Osteoblast (primary cell): ENCODE results near the gene CELF2. TPM values are rescaled to one million over a fixed set of nuclear protein-coding genes. Genes with fewer than 3 reads are reported as not detected.

Experiments used
- DNase-seq: peaks from one replicate; pipeline ENCODE4 v3.0.0; 2011; ENCODE audit warnings: low spot score, mixed read lengths; ENCODE audit not compliant: insufficient read length; ENCODE audit errors: missing footprints
- H2AFZ ChIP-seq: 2 replicates; pipeline ENCODE4 v1.6.0; 2011; ENCODE audit warnings: mild to moderate bottlenecking, low read length
- H3K27ac ChIP-seq: 2 replicates; pipeline ENCODE4 v1.5.1; 2011; ENCODE audit warnings: mild to moderate bottlenecking, low read depth, low read length, moderate library complexity
- H3K27me3 ChIP-seq: 2 replicates; pipeline ENCODE4 v1.6.0; 2012; ENCODE audit warnings: mild to moderate bottlenecking, control low read depth, inconsistent platforms, low read length, moderate library complexity; ENCODE audit not compliant: insufficient read depth
- H3K36me3 ChIP-seq: 2 replicates; pipeline ENCODE4 v1.5.1; 2011; ENCODE audit warnings: mild to moderate bottlenecking, low read length, control low read depth, moderate library complexity; ENCODE audit not compliant: insufficient read depth
- H3K4me1 ChIP-seq: 2 replicates; pipeline ENCODE4 v1.5.1; 2011; ENCODE audit warnings: mild to moderate bottlenecking, low read length, control low read depth, moderate library complexity; ENCODE audit not compliant: insufficient read depth
- H3K4me2 ChIP-seq: 2 replicates; pipeline ENCODE4 v1.6.0; 2011; ENCODE audit warnings: mild to moderate bottlenecking, low read length; ENCODE audit not compliant: insufficient read depth
- H3K4me3 ChIP-seq: fragments of 200-600 bp; sonication (generic); 3 replicates; pipeline ENCODE4 v1.5.1; 2012; ENCODE audit warnings: mild to moderate bottlenecking, low read length, inconsistent platforms; ENCODE audit not compliant: insufficient read depth
- H3K79me2 ChIP-seq: 2 replicates; pipeline ENCODE4 v1.6.0; 2012; ENCODE audit warnings: mild to moderate bottlenecking, low read length, control low read depth, inconsistent platforms; ENCODE audit not compliant: insufficient read depth
- H3K9me3 ChIP-seq: 2 replicates; pipeline ENCODE4 v1.5.1; 2011; ENCODE audit warnings: low read depth, low read length, control low read depth
- H4K20me1 ChIP-seq: 2 replicates; pipeline ENCODE4 v1.6.0; 2012; ENCODE audit warnings: mild to moderate bottlenecking, low read length, control low read depth; ENCODE audit not compliant: insufficient read depth
- CTCF ChIP-seq: IDR thresholded peaks from 2 replicates; pipeline ENCODE4 v1.5.1; 2011; ENCODE audit warnings: mild to moderate bottlenecking, low read depth, low read length, moderate library complexity; ENCODE audit errors: extremely low read depth
- total RNA-seq: library from RNA; depleted of rRNA; stranded (reverse); fragments of >200 nt; gene quantifications from 2 replicates; pipeline ENCODE4 v1.2.3, GENCODE V29; 2012

Gene CELF2
- total RNA-seq, 1 donor, result 7.6 TPM

- H3K27ac ChIP-seq, result no peak overlapping the region
- H3K4me1 ChIP-seq, result no peaks in the 10 kb centered on the region
- TF ChIP-seq CTCF, result no peak
- no peak overlapping the region for H3K4me3 ChIP-seq
- H3K79me2 ChIP-seq, result no peaks in the 10 kb centered on the region
- no peak overlapping the region for H3K4me2 ChIP-seq
- H3K9me3 ChIP-seq, result no peaks in the 10 kb centered on the region
- no peaks in the 10 kb centered on the region for H4K20me1 ChIP-seq
- H2AFZ ChIP-seq, result no peak overlapping the region
- no peaks in the 10 kb centered on the region for H3K36me3 ChIP-seq
- no peak for DNase-seq
- H3K27me3 ChIP-seq, result peaks cover 27% of the 10 kb centered on the region
Observed at GRCh38 chr10:11014671-11015445, 2.8 kb upstream of the CELF2 start.

GRCh38 chr10:11015446-11015934, 2.2 kb upstream of the CELF2 start:
- H4K20me1 ChIP-seq, result no peaks in the 10 kb centered on the region
- no peak for DNase-seq
- H3K79me2 ChIP-seq, result no peaks in the 10 kb centered on the region
- H3K4me1 ChIP-seq, result no peaks in the 10 kb centered on the region
- H3K4me3 ChIP-seq, result no peak overlapping the region
- H3K9me3 ChIP-seq, result no peaks in the 10 kb centered on the region
- H3K27ac ChIP-seq, result no peak overlapping the region
- no peak overlapping the region for H3K4me2 ChIP-seq
- peaks cover 27% of the 10 kb centered on the region for H3K27me3 ChIP-seq
- H2AFZ ChIP-seq, result no peak overlapping the region
- no peak for TF ChIP-seq CTCF
- no peaks in the 10 kb centered on the region for H3K36me3 ChIP-seq

- no peak for TF ChIP-seq CTCF
- no peaks in the 10 kb centered on the region for H3K79me2 ChIP-seq
- peaks cover 27% of the 10 kb centered on the region for H3K27me3 ChIP-seq
- H3K4me3 ChIP-seq, result peak overlapping the region; percentile 50
- no peaks in the 10 kb centered on the region for H4K20me1 ChIP-seq
- no peaks in the 10 kb centered on the region for H3K9me3 ChIP-seq
- no peaks in the 10 kb centered on the region for H3K4me1 ChIP-seq
- no peak for DNase-seq
- H3K27ac ChIP-seq, result no peak overlapping the region
- no peaks in the 10 kb centered on the region for H3K36me3 ChIP-seq
- H2AFZ ChIP-seq, result no peak overlapping the region
- H3K4me2 ChIP-seq, result no peak overlapping the region
Observed at GRCh38 chr10:11017000-11017569, 587 bp upstream of the CELF2 start.

GRCh38 chr10:11018432-11018841, 765 bp downstream of the CELF2 start:
- Histone ChIP-seq H4K20me1 (no peaks in the 10 kb centered on the region), H3K4me1 (no peaks in the 10 kb centered on the region), H3K79me2 (no peaks in the 10 kb centered on the region), H3K4me3 (peak overlapping the region; percentile 57), H3K27ac (no peak overlapping the region), H3K36me3 (no peaks in the 10 kb centered on the region), H3K4me2 (no peak overlapping the region), H3K9me3 (no peaks in the 10 kb centered on the region), H3K27me3 (peaks cover 27% of the 10 kb centered on the region), H2AFZ (no peak overlapping the region)
- no peak for DNase-seq
- no peak for TF ChIP-seq CTCF
